ENCODE results near the gene AMOTL1. TPM values are rescaled to one million over a fixed set of nuclear protein-coding genes. Genes with fewer than 3 reads are reported as not detected.

The AMOTL1 gene
- total and polyA plus RNA-seq, 2 donors (not counting 3 experiments of a cell fraction or from before 2014, with no cell fraction given) = 12.5 to 37.8 TPM

DNA sequence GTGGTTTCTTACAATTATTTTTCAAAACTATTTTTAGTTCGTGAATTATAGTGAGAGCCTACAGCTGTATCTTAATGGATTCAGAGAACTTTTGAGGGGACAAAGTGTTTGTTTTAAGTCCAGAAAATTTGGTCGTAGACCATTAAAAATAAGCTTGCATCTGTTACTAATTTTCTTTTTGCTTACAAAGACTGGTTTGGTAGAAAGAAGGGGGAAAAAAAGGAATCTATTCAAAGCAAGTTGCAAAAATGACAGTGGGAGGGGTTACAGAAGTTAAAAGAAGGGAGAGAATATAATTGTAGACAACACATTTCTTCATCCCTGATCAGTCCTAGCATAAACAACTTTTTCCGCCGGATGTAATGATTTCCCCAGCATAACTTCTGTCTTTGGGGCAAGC lies 72.1 kb downstream of the AMOTL1 start:
- Histone ChIP-seq H3K27ac (ENCODE audit: insufficient read depth, low read depth, low read length) (no peak overlapping the region), H3K9me1 (replicated peaks; ENCODE audit: control insufficient read depth, extremely low read depth, insufficient read depth, low read length) (no peaks in the 10 kb centered on the region), H3K79me2 (ENCODE audit: control insufficient read depth, insufficient read depth, low read length) (peaks cover 7% of the 10 kb centered on the region), H3K27me3 (ENCODE audit: control insufficient read depth in 2 of 2, insufficient read depth in 2 of 2, low read length in 2 of 2) (no peaks in the 10 kb centered on the region), H2AFZ (ENCODE audit: low read depth, low read length) (no peak overlapping the region), H3K4me3 (replicated peaks in 1 of 3; ENCODE audit: insufficient read depth in 1 of 3, low read depth in 1 of 3, low read length in 3 of 3) (no peak overlapping the region), H4K20me1 (replicated peaks; ENCODE audit: control insufficient read depth, extremely low read depth, insufficient read depth, low read length) (no peaks in the 10 kb centered on the region), H3K9me3 (replicated peaks; ENCODE audit: control insufficient read depth, insufficient read depth, low read length) (no peaks in the 10 kb centered on the region), H3K9ac (replicated peaks; ENCODE audit: extremely low read depth, insufficient read depth, low read length) (no peak overlapping the region), H3K4me1 (ENCODE audit: control insufficient read depth, extremely low read depth, insufficient read depth, low read length) (peaks cover 6% of the 10 kb centered on the region), H3K4me2 (ENCODE audit: insufficient read depth, low read length) (no peak overlapping the region), H3K36me3 (ENCODE audit: control insufficient read depth in 2 of 2, extremely low read depth in 1 of 2, insufficient read depth in 2 of 2, low read length in 2 of 2) (peaks cover 3 to 5% of the 10 kb centered on the region in 2 experiments)
- no peak for FAIRE-seq
- POLR2A ChIA-PET = no interaction called here
- CTCF ChIA-PET = interaction anchor here (1.3 kb wide), 1 partner anchor 217 kb away, joined by 4 read pairs; no protein-coding TSS in a partner anchor
- intact Hi-C loops (cut with micrococcal nuclease) = no loop called here
- no TSS peak for BruUV-seq (replicated peaks)
- TF ChIP-seq POLR2AphosphoS5 (IDR thresholded peaks at IDR 0.05; ENCODE audit: insufficient read depth, low read depth, low read length) (no peak), JUN (IDR thresholded peaks at IDR 0.05; ENCODE audit: borderline replicate concordance, insufficient read depth, insufficient read length, low read depth) (no peak), POLR2A (IDR thresholded peaks at IDR 0.05; ENCODE audit: low read depth, low read length) (no peak), GATA2 (IDR thresholded peaks at IDR 0.05; ENCODE audit: insufficient read depth, insufficient read length, low read depth, low read length) (no peak), FOS (IDR thresholded peaks at IDR 0.05; ENCODE audit: borderline replicate concordance, insufficient read depth, low read length) (no peak), MYC (IDR thresholded peaks at IDR 0.05; ENCODE audit: low read depth, low read length) (no peak), CTCF (IDR thresholded peaks at IDR 0.05; ENCODE audit: extremely low read depth in 1 of 2, insufficient read depth in 1 of 2, low read depth in 1 of 2, low read length in 2 of 2) (no peak), MAX (IDR thresholded peaks at IDR 0.05; ENCODE audit: insufficient read depth, insufficient read length) (no peak), EZH2 (IDR thresholded peaks at IDR 0.05; ENCODE audit: borderline replicate concordance, low read depth, low read length, severe bottlenecking) (no peak)
- dilution Hi-C loops (cut with MboI; ENCODE audit: extremely low pct_ligation_motif_present, low sequenced_read_pairs) = no loop called here
- DNase-seq (ENCODE audit: low read depth, low spot score) = no peak

Measured in endothelial cell of umbilical vein (primary cell).